SK-N-SH (cell line): ENCODE results near the gene GLIS2. TPM values are rescaled to one million over a fixed set of nuclear protein-coding genes. Genes with fewer than 3 reads are reported as not detected.

Source experiments
- CTCF ChIA-PET: fragments of 300-600, 350-600 bp; formaldehyde crosslinking; extraction: SDS; loops from one replicate; lab custom pipeline; 2021; lab: Yijun Ruan, JAX
- POLR2A ChIA-PET: fragments of 350-600 bp; sonication (Branson Sonifier 250); formaldehyde crosslinking; extraction: SDS; loops from one replicate; lab custom pipeline; 2020; ENCODE audit warnings: antibody characterized with exemption, inconsistent platforms; lab: Yijun Ruan, JAX
- DNase-seq: peaks from one replicate; pipeline ENCODE4 v3.0.0; 2012
- H2AFZ ChIP-seq: fragments of 200-600 bp; sonication (generic); 2 replicates; pipeline ENCODE4 v1.8.1; 2016; ENCODE audit warnings: antibody characterized with exemption, mild to moderate bottlenecking, low read depth
- H3F3A ChIP-seq: fragments of 200-600 bp; sonication (generic); replicated peaks from 2 replicates; pipeline ENCODE3; 2016; ENCODE audit warnings: antibody characterized with exemption, mild to moderate bottlenecking; ENCODE audit not compliant: insufficient read depth
- H3K27ac ChIP-seq, 2 experiments: fragments of 200-500 bp in 1 of 2; fragments of 200-600 bp in 1 of 2; sonication (Bioruptor generic) in 1 of 2; sonication (generic), shearing (Covaris generic) in 1 of 2; 2 replicates each; pipeline versions ENCODE4 v1.5.1 to v1.6.1; 2014 to 2016; ENCODE audit warnings: low read depth in 2 of 2, inconsistent platforms in 1 of 2, low read length in 1 of 2, mild to moderate bottlenecking in 1 of 2, mixed read lengths in 1 of 2
- H3K27me3 ChIP-seq: fragments of 200-600 bp; sonication (generic), shearing (Covaris generic); 2 replicates; pipeline ENCODE4 v1.6.1; 2016; ENCODE audit warnings: mixed run types; ENCODE audit not compliant: insufficient read depth
- H3K36me3 ChIP-seq, 2 experiments: fragments of 200-500 bp in 1 of 2; fragments of 200-600 bp in 1 of 2; sonication (Bioruptor generic) in 1 of 2; sonication (generic) in 1 of 2; replicated peaks in 1 of 2; 2 replicates each; pipeline versions ENCODE3 to v1.5.1; 2014 to 2016; ENCODE audit warnings: low read length in 1 of 2, mild to moderate bottlenecking in 1 of 2; ENCODE audit not compliant: insufficient read depth in 2 of 2, control insufficient read depth in 1 of 2
- H3K4me1 ChIP-seq, 2 experiments: fragments of 200-500 bp in 1 of 2; fragments of 200-600 bp in 1 of 2; sonication (Bioruptor generic) in 1 of 2; sonication (generic), shearing (Covaris generic) in 1 of 2; 2 replicates each; pipeline versions ENCODE4 v1.5.1 to v1.6.1; 2014 to 2016; ENCODE audit warnings: low read depth in 1 of 2, low read length in 1 of 2, mixed run types in 1 of 2; ENCODE audit not compliant: insufficient read depth in 2 of 2, control insufficient read depth in 1 of 2
- H3K4me2 ChIP-seq: fragments of 200-600 bp; sonication (generic), shearing (Covaris generic); 2 replicates; pipeline ENCODE4 v1.6.1; 2017; ENCODE audit warnings: mixed run types
- H3K4me3 ChIP-seq, 2 experiments: fragments of 200-500 bp in 1 of 2; fragments of 200-600 bp in 1 of 2; sonication (Bioruptor generic) in 1 of 2; sonication (generic), shearing (Covaris generic) in 1 of 2; 2 replicates each; pipeline versions ENCODE4 v1.5.1 to v1.8.1; 2014 to 2016; ENCODE audit warnings: low read depth in 2 of 2, inconsistent platforms in 1 of 2, low read length in 1 of 2, mild to moderate bottlenecking in 1 of 2, mixed read lengths in 1 of 2, moderate library complexity in 1 of 2
- H3K79me2 ChIP-seq: fragments of 200-600 bp; sonication (generic); 2 replicates; pipeline ENCODE4 v1.8.1; 2017; ENCODE audit warnings: mild to moderate bottlenecking; ENCODE audit not compliant: insufficient read depth
- H3K9ac ChIP-seq: fragments of 200-600 bp; sonication (generic); 2 replicates; pipeline ENCODE4 v1.6.1; 2017; ENCODE audit warnings: mixed run types
- H3K9me2 ChIP-seq: fragments of 200-600 bp; sonication (generic); 2 replicates; pipeline ENCODE4 v1.6.1; 2017; ENCODE audit warnings: mixed run types
- H3K9me3 ChIP-seq: fragments of 200-600 bp; sonication (generic); 2 replicates; pipeline ENCODE4 v1.6.1; 2017; ENCODE audit warnings: mixed run types, mild to moderate bottlenecking, moderate library complexity
- H4K20me1 ChIP-seq: fragments of 200-600 bp; sonication (generic); 2 replicates; pipeline ENCODE4 v1.6.1; 2017; ENCODE audit warnings: mild to moderate bottlenecking, mixed run types; ENCODE audit not compliant: insufficient read depth
- ELF1 ChIP-seq: IDR thresholded peaks from 2 replicates; pipeline ENCODE4 v1.4.0; 2012
- EP300 ChIP-seq, 2 experiments: IDR thresholded peaks; 2 replicates each; pipeline versions ENCODE4 v1.4.0 to v1.6.1; 2012; ENCODE audit warnings: borderline replicate concordance in 1 of 2, low read depth in 1 of 2, low read length in 1 of 2
- FOSL2 ChIP-seq: IDR thresholded peaks from 2 replicates; pipeline ENCODE4 v1.4.0; 2012; ENCODE audit warnings: low read depth, mild to moderate bottlenecking, moderate library complexity, borderline replicate concordance
- GABPA ChIP-seq: IDR thresholded peaks from 2 replicates; pipeline ENCODE4 v1.4.0; 2012; ENCODE audit warnings: low read depth, mild to moderate bottlenecking
- GATA2 ChIP-seq: sonication (generic); formaldehyde crosslinking; IDR thresholded peaks from 2 replicates; pipeline ENCODE4 v1.5.0; 2020; ENCODE audit warnings: mild to moderate bottlenecking, missing genetic modification reagents
- JUND ChIP-seq: IDR thresholded peaks from 2 replicates; pipeline ENCODE4 v1.4.0; 2012
- NFIC ChIP-seq: IDR thresholded peaks from 2 replicates; pipeline ENCODE4 v1.4.0; 2012; ENCODE audit warnings: borderline replicate concordance
- POLR2AphosphoS5 ChIP-seq: IDR thresholded peaks from 2 replicates; pipeline ENCODE4 v1.6.1; 2012; ENCODE audit warnings: low read depth, low read length
- RCOR1 ChIP-seq: fragments of 150-350 bp; IDR thresholded peaks from 2 replicates; pipeline ENCODE4 v1.6.1; 2017; ENCODE audit warnings: antibody characterized with exemption, low read length
- RXRA ChIP-seq: IDR thresholded peaks from 2 replicates; pipeline ENCODE4 v1.4.0; 2012; ENCODE audit warnings: low read depth, mild to moderate bottlenecking, borderline replicate concordance
- SIN3A ChIP-seq: IDR thresholded peaks from 2 replicates; pipeline ENCODE4 v1.6.1; 2012; ENCODE audit warnings: low read depth, mild to moderate bottlenecking, low read length, moderate library complexity, borderline replicate concordance
- TAF1 ChIP-seq: IDR thresholded peaks from 2 replicates; pipeline ENCODE4 v1.6.1; 2012; ENCODE audit warnings: low read depth, mild to moderate bottlenecking, low read length, moderate library complexity, borderline replicate concordance
- TEAD4 ChIP-seq: IDR thresholded peaks from 2 replicates; pipeline ENCODE4 v1.4.0; 2012; ENCODE audit warnings: mild to moderate bottlenecking, borderline replicate concordance; ENCODE audit not compliant: insufficient read depth
- USF1 ChIP-seq: IDR thresholded peaks from 2 replicates; pipeline ENCODE4 v1.4.0; 2012; ENCODE audit warnings: low read depth, borderline replicate concordance
- WGBS: methylation state at CpG from one replicate; pipeline ENCODE4 v1.1.6; 2017; ENCODE audit warnings: low lambda C conversion rate; 5-methylcytosine and 5-hydroxymethylcytosine counted together
- polyA plus RNA-seq, 3 experiments: library from polyadenylated mRNA; depleted of rRNA; stranded (reverse); fragments of >200 nt; gene quantifications; 2 replicates each; pipeline ENCODE4 v1.2.3, GENCODE V29; 2012
- TF ChIP-seq, protein P1 (sequence below): IDR thresholded peaks from 2 replicates; pipeline ENCODE4 v1.4.0; 2012; ENCODE audit warnings: low read depth, borderline replicate concordance
- TF ChIP-seq, protein P2 (sequence below): IDR thresholded peaks from 2 replicates; pipeline ENCODE4 v1.6.1; 2012; ENCODE audit warnings: mild to moderate bottlenecking, low read depth, low read length, moderate library complexity
- TF ChIP-seq, protein P3 (sequence below): IDR thresholded peaks from 2 replicates; pipeline ENCODE4; 2012

Gene GLIS2
- polyA plus RNA-seq, 1 of the 3 experiments (the other 2 are of a cell fraction), result 6.5 TPM

GRCh38 chr16:4297480-4297879 is 18.4 kb upstream of the GLIS2 start (continued):
- TF ChIP-seq, protein P1, sequence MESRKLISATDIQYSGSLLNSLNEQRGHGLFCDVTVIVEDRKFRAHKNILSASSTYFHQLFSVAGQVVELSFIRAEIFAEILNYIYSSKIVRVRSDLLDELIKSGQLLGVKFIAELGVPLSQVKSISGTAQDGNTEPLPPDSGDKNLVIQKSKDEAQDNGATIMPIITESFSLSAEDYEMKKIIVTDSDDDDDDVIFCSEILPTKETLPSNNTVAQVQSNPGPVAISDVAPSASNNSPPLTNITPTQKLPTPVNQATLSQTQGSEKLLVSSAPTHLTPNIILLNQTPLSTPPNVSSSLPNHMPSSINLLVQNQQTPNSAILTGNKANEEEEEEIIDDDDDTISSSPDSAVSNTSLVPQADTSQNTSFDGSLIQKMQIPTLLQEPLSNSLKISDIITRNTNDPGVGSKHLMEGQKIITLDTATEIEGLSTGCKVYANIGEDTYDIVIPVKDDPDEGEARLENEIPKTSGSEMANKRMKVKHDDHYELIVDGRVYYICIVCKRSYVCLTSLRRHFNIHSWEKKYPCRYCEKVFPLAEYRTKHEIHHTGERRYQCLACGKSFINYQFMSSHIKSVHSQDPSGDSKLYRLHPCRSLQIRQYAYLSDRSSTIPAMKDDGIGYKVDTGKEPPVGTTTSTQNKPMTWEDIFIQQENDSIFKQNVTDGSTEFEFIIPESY, result no peak
- no peak for TF ChIP-seq NFIC

DNA sequence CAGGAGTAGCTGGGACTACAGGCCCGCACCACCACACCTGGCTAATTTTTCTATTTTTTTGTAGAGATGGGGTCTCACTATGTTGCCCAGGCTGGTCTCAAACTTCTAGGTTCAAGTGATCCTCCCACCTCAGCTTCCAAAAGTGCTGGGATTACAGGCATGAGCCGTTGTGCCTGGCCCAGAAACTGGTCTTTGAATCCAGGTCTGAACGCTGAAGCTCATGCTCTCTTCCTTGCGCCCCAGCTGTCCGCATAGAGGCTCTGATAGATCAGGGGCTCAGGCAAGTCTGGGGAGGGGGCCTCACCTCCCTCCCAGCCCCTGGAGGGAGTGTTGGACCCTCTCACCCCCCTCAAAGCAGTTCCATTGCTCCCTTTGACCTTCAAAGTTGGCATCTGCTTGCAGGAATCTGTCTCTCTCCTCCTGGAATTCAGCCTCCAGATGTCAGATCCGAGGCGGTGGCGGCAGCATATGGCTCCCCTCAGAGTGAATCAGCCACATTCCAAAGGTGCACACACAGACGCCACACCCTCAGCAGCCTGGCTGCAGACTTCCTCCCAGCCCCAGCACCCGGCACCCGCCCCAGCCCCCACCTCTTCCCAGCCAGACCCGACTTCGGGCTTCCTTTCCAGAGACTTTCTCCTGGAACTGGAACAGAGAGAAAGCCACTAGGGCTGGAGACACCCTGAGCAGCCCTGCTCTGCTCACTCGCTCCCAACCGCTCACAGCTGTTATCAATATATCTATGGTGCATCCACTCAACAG is 16.9 kb upstream of the GLIS2 start:
- CTCF ChIA-PET, result interaction anchor here (0.7 to 3.7 kb wide), 9 partner anchors 10 to 1269 kb away, joined by 3 to 19 read pairs (median 5); no protein-coding TSS in a partner anchor
- Histone ChIP-seq H3K9ac (peak overlapping the region; percentile 47; the same call in 1 of the 2 replicates), H3F3A (peaks cover 11% of the 10 kb centered on the region), H3K27ac (peak overlapping the region; percentile 65 to 86; a peak in 3 of 4 replicates), H2AFZ (peak overlapping the region; percentile 81; the same call in 1 of the 2 replicates), H3K9me3 (no peaks in the 10 kb centered on the region), H3K79me2 (no peaks in the 10 kb centered on the region), H3K9me2 (no peaks in the 10 kb centered on the region), H3K4me1 (peaks cover 9 to 16% of the 10 kb centered on the region in 2 experiments; a peak in 3 of 4 replicates), H3K4me3 (0 out of 4 replicates have a peak overlapping the region, but pooled peaks of 1 of the 2 experiments have one; percentile 11), H4K20me1 (no peaks in the 10 kb centered on the region), H3K27me3 (no peaks in the 10 kb centered on the region), H3K36me3 (no peaks in the 10 kb centered on the region), H3K4me2 (peak overlapping the region; percentile 66; the same call in 1 of the 2 replicates)
- POLR2A ChIA-PET, result interaction anchor here (1.4 kb wide), 1 partner anchor 13 kb away, joined by 4 read pairs; no protein-coding TSS in a partner anchor
- peak; percentile 53 for DNase-seq
- 31% methylated on average over 11 of the region's 15 CpGs for WGBS
- TF ChIP-seq GATA2 (CRISPR knock-in tag) (no peak), FOSL2 (peak; percentile 86), POLR2AphosphoS5 (peak; percentile 86), TEAD4 (peak; percentile 92), RCOR1 (peak; percentile 64; the same call in 1 of the 2 replicates), GABPA (no peak), ELF1 (peak; percentile 59), RXRA (peak; percentile 84), SIN3A (peak; percentile 67; the same call in 1 of the 2 replicates), EP300 (IDR thresholded peaks at IDR 0.05; ENCODE audit: borderline replicate concordance in 1 of 2, low read depth in 1 of 2, low read length in 1 of 2) (peak in 1 of 2 experiments; percentile 61; a peak in 1 of 4 replicates), TAF1 (peak; percentile 34; the same call in 1 of the 2 replicates), NFIC (peak; percentile 72), JUND (peak; percentile 72; the same call in 1 of the 2 replicates), USF1 (no peak)
- TF ChIP-seq, protein P1, result peak; percentile 50; the same call in 1 of the 2 replicates
- TF ChIP-seq, protein P2, sequence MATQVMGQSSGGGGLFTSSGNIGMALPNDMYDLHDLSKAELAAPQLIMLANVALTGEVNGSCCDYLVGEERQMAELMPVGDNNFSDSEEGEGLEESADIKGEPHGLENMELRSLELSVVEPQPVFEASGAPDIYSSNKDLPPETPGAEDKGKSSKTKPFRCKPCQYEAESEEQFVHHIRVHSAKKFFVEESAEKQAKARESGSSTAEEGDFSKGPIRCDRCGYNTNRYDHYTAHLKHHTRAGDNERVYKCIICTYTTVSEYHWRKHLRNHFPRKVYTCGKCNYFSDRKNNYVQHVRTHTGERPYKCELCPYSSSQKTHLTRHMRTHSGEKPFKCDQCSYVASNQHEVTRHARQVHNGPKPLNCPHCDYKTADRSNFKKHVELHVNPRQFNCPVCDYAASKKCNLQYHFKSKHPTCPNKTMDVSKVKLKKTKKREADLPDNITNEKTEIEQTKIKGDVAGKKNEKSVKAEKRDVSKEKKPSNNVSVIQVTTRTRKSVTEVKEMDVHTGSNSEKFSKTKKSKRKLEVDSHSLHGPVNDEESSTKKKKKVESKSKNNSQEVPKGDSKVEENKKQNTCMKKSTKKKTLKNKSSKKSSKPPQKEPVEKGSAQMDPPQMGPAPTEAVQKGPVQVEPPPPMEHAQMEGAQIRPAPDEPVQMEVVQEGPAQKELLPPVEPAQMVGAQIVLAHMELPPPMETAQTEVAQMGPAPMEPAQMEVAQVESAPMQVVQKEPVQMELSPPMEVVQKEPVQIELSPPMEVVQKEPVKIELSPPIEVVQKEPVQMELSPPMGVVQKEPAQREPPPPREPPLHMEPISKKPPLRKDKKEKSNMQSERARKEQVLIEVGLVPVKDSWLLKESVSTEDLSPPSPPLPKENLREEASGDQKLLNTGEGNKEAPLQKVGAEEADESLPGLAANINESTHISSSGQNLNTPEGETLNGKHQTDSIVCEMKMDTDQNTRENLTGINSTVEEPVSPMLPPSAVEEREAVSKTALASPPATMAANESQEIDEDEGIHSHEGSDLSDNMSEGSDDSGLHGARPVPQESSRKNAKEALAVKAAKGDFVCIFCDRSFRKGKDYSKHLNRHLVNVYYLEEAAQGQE, result peak; percentile 17; the same call in 1 of the 2 replicates
- TF ChIP-seq, protein P3, sequence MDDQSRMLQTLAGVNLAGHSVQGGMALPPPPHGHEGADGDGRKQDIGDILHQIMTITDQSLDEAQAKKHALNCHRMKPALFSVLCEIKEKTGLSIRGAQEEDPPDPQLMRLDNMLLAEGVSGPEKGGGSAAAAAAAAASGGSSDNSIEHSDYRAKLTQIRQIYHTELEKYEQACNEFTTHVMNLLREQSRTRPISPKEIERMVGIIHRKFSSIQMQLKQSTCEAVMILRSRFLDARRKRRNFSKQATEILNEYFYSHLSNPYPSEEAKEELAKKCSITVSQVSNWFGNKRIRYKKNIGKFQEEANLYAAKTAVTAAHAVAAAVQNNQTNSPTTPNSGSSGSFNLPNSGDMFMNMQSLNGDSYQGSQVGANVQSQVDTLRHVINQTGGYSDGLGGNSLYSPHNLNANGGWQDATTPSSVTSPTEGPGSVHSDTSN, result peak; percentile 72
